Measurements from ENCODE around the gene PLAAT2.
"Not testable (repeated sequence)": the region's sequence is repeated elsewhere in the genome, so short reads cannot be mapped to it uniquely, and the experiment has no call there.

The PLAAT2 gene

GRCh38 chr11:63534895-63535461 lies 28.2 kb downstream of the PLAAT2 start:
- in situ Hi-C loops (cut with HindIII; ENCODE audit: low pct_unique_long_range_greater_than_20kb, low sequenced_read_pairs), result no loop called here
- TF ChIP-seq JUND (IDR thresholded peaks at IDR 0.05; ENCODE audit: low read depth), result no peak
- no peak for DNase-seq (ENCODE audit: low read depth in 1 of 2, low spot score in 1 of 2)

GRCh38 chr11:63534076-63534475 lies 29.1 kb downstream of the PLAAT2 start:
- in situ Hi-C loops (cut with HindIII; ENCODE audit: low pct_unique_long_range_greater_than_20kb, low sequenced_read_pairs), result no loop called here
- peak in 1 of 2 experiments; percentile 81 for DNase-seq (ENCODE audit: low read depth in 1 of 2, low spot score in 1 of 2)
- no peak for TF ChIP-seq JUND (IDR thresholded peaks at IDR 0.05; ENCODE audit: low read depth)

GRCh38 chr11:63532799-63533475 lies 30.2 kb downstream of the PLAAT2 start:
- DNase-seq (ENCODE audit: low read depth in 1 of 2, low spot score in 1 of 2), result peak; percentile 70 to 92
- in situ Hi-C loops (cut with HindIII; ENCODE audit: low pct_unique_long_range_greater_than_20kb, low sequenced_read_pairs), result no loop called here

GRCh38 chr11:63532117-63532516 lies 31.1 kb downstream of the PLAAT2 start:
- in situ Hi-C loops (cut with HindIII; ENCODE audit: low pct_unique_long_range_greater_than_20kb, low sequenced_read_pairs), result no loop called here

More at GRCh38 chr11:63532799-63533475, 30.2 kb downstream of the PLAAT2 start:
- TF ChIP-seq JUND (IDR thresholded peaks at IDR 0.05; ENCODE audit: low read depth), result no peak

GRCh38 chr11:63531074-63531792 lies 31.9 kb downstream of the PLAAT2 start:
- DNase-seq (ENCODE audit: low read depth in 1 of 2, low spot score in 1 of 2), result peak; percentile 65 to 100
- in situ Hi-C loops (cut with HindIII; ENCODE audit: low pct_unique_long_range_greater_than_20kb, low sequenced_read_pairs), result not testable (repeated sequence)

More at GRCh38 chr11:63532117-63532516, 31.1 kb downstream of the PLAAT2 start:
- no peak for TF ChIP-seq JUND (IDR thresholded peaks at IDR 0.05; ENCODE audit: low read depth)
- no peak for DNase-seq (ENCODE audit: low read depth in 1 of 2, low spot score in 1 of 2)

GRCh38 chr11:63530021-63530420 lies 33.2 kb downstream of the PLAAT2 start:
- TF ChIP-seq JUND (IDR thresholded peaks at IDR 0.05; ENCODE audit: low read depth), result no peak
- in situ Hi-C loops (cut with HindIII; ENCODE audit: low pct_unique_long_range_greater_than_20kb, low sequenced_read_pairs), result no loop called here
- no peak for DNase-seq (ENCODE audit: low read depth in 1 of 2, low spot score in 1 of 2)

- DNase-seq (ENCODE audit: low read depth in 1 of 2, low spot score in 1 of 2); in situ Hi-C loops (cut with HindIII; ENCODE audit: low pct_unique_long_range_greater_than_20kb, low sequenced_read_pairs): not testable (repeated sequence)
Observed at GRCh38 chr11:63529373-63529772, 33.8 kb downstream of the PLAAT2 start.

GRCh38 chr11:63528729-63529278 lies 34.4 kb downstream of the PLAAT2 start:
- in situ Hi-C loops (cut with HindIII; ENCODE audit: low pct_unique_long_range_greater_than_20kb, low sequenced_read_pairs); DNase-seq (ENCODE audit: low read depth in 1 of 2, low spot score in 1 of 2): not testable (repeated sequence)

- DNase-seq (ENCODE audit: low read depth in 1 of 2, low spot score in 1 of 2), result not testable (repeated sequence)
Observed at GRCh38 chr11:63528156-63528555, 35.0 kb downstream of the PLAAT2 start.

GRCh38 chr11:63527667-63528066 lies 35.5 kb downstream of the PLAAT2 start:
- no peak for TF ChIP-seq JUND (IDR thresholded peaks at IDR 0.05; ENCODE audit: low read depth)
- in situ Hi-C loops (cut with HindIII; ENCODE audit: low pct_unique_long_range_greater_than_20kb, low sequenced_read_pairs), result no loop called here
- DNase-seq (ENCODE audit: low read depth in 1 of 2, low spot score in 1 of 2), result no peak

More at GRCh38 chr11:63528156-63528555, 35.0 kb downstream of the PLAAT2 start:
- in situ Hi-C loops (cut with HindIII; ENCODE audit: low pct_unique_long_range_greater_than_20kb, low sequenced_read_pairs), result not testable (repeated sequence)

- no peak for TF ChIP-seq JUND (IDR thresholded peaks at IDR 0.05; ENCODE audit: low read depth)
- in situ Hi-C loops (cut with HindIII; ENCODE audit: low pct_unique_long_range_greater_than_20kb, low sequenced_read_pairs), result no loop called here
- no peak for DNase-seq (ENCODE audit: low read depth in 1 of 2, low spot score in 1 of 2)
Observed at GRCh38 chr11:63523151-63523550, 40.0 kb downstream of the PLAAT2 start.

- no peak for TF ChIP-seq JUND (IDR thresholded peaks at IDR 0.05; ENCODE audit: low read depth)
- in situ Hi-C loops (cut with HindIII; ENCODE audit: low pct_unique_long_range_greater_than_20kb, low sequenced_read_pairs), result no loop called here
- no peak for DNase-seq (ENCODE audit: low read depth in 1 of 2, low spot score in 1 of 2)
Observed at GRCh38 chr11:63521896-63522295, 41.3 kb downstream of the PLAAT2 start.

- no peak for TF ChIP-seq JUND (IDR thresholded peaks at IDR 0.05; ENCODE audit: low read depth)
- no peak for DNase-seq (ENCODE audit: low read depth in 1 of 2, low spot score in 1 of 2)
- in situ Hi-C loops (cut with HindIII; ENCODE audit: low pct_unique_long_range_greater_than_20kb, low sequenced_read_pairs), result no loop called here
Observed at GRCh38 chr11:63520606-63521170, 42.5 kb downstream of the PLAAT2 start.
